Esophagus muscularis mucosa (tissue), 4 donors: Measurements from ENCODE around the gene NRGN. TPM values are rescaled to one million over a fixed set of nuclear protein-coding genes. Genes with fewer than 3 reads are reported as not detected.

Experiments used
- DNase-seq: peaks from one replicate; pipeline ENCODE4 v3.0.0-alpha.2; 2017; ENCODE audit errors: extremely low spot score
- H3K27ac ChIP-seq, 4 donors: fragments of 200-600 bp; sonication (generic); replicated peaks in 1 of 4; 1 replicate in 3 of 4; 2 replicates in 1 of 4; pipeline ENCODE4 v1.5.1; 2016 to 2019; ENCODE audit warnings: mild to moderate bottlenecking in 1 of 4
- H3K27me3 ChIP-seq, 4 donors: fragments of 200-600 bp; sonication (generic); one replicate each; pipeline versions ENCODE4 v1.5.1 to v1.6.0; 2016 to 2019
- H3K36me3 ChIP-seq, 4 donors: fragments of 200-600 bp; sonication (generic); one replicate each; pipeline ENCODE4 v1.5.1; 2016 to 2019
- H3K4me1 ChIP-seq, 4 donors: fragments of 200-600 bp; sonication (generic); one replicate each; pipeline ENCODE4 v1.5.1; 2016 to 2019
- H3K4me3 ChIP-seq, 4 donors: fragments of 200-600 bp; sonication (generic); 1 replicate in 2 of 4; 2 replicates in 2 of 4; pipeline ENCODE4 v1.5.1; 2016 to 2019; ENCODE audit warnings: mild to moderate bottlenecking in 4 of 4, moderate library complexity in 1 of 4
- H3K9me3 ChIP-seq, 4 donors: fragments of 200-600 bp; sonication (generic); 1 replicate in 3 of 4; 2 replicates in 1 of 4; pipeline ENCODE4 v1.5.1; 2016 to 2019
- CTCF ChIP-seq, 3 experiments: fragments of 200-600 bp in 2 of 3; fragments of 450-650 bp in 1 of 3; sonication (generic) in 2 of 3; IDR thresholded peaks; one replicate each; pipeline ENCODE4 v1.5.1; 2017 to 2019; ENCODE audit warnings: antibody characterized with exemption in 3 of 3, mild to moderate bottlenecking in 2 of 3, moderate library complexity in 1 of 3
- EP300 ChIP-seq: sonication (generic); formaldehyde crosslinking; IDR thresholded peaks from one replicate; pipeline ENCODE4 v1.6.1; 2017; ENCODE audit warnings: antibody characterized with exemption
- POLR2A ChIP-seq: fragments of 450-650 bp; IDR thresholded peaks from one replicate; pipeline ENCODE4 v1.6.1; 2017; ENCODE audit warnings: antibody characterized with exemption, moderate library complexity, mild to moderate bottlenecking, low read depth
- POLR2AphosphoS5 ChIP-seq, 2 donors: sonication (generic); formaldehyde crosslinking; IDR thresholded peaks; one replicate each; pipeline ENCODE4 v1.6.1; 2017; ENCODE audit warnings: antibody characterized with exemption in 2 of 2
- WGBS: methylation state at CpG from one replicate; pipeline ENCODE4 v1.1.5; 2018; 5-methylcytosine and 5-hydroxymethylcytosine counted together
- intact Hi-C: fragments of 100-400 bp; cut with DNase I; formaldehyde crosslinking; loops from one replicate; pipeline ENCODE4 v1.15.1; 2023
- total RNA-seq, 4 donors: library from RNA; depleted of rRNA; stranded (reverse); fragments of >200 nt; gene quantifications; one replicate each; pipeline versions ENCODE4 v1.1.0 to v1.2.1, GENCODE V29; 2016

Gene NRGN
- total RNA-seq, 4 donors from 2014 or later = 1.4 to 2.3 (median 1.6) TPM

GRCh38 chr11:124761301-124762104 is 21.8 kb downstream of the NRGN start:
- intact Hi-C loops = loop anchor here (5.0 kb wide), 2 partner anchors 36 to 76 kb away; no protein-coding TSS in a partner anchor

GRCh38 chr11:124762105-124762623 is 22.4 kb downstream of the NRGN start, which contains the start of gene ESAM:
Gene ESAM (minus strand): TSS chr11:124762290. CDS start chr11:124762154, 136 bp downstream.
- Histone ChIP-seq H3K4me1 (peaks cover 33 to 60% (median 49%) of the 10 kb centered on the region in 4 donors), H3K27me3 (peaks cover 5 to 60% (median 46%) of the 10 kb centered on the region in 4 donors), H3K4me3 (peak within 1 kb of the TSS; percentile 52 to 65 (median 54)), H3K36me3 (peaks cover 5 to 35% (median 13%) of the 10 kb centered on the region in 4 donors), H3K9me3 (no peaks in the 10 kb centered on the region), H3K27ac (peak within 1 kb of the TSS; percentile 69 to 82 (median 82))
- peak; percentile 86 for DNase-seq
- WGBS = under 1% methylated on average over 35 of the region's 55 CpGs
- no peak for TF ChIP-seq CTCF (IDR thresholded peaks at IDR 0.05)
- TF ChIP-seq POLR2AphosphoS5 (IDR thresholded peaks at IDR 0.05) = peak in 1 of 2 donors; percentile 85
- TF ChIP-seq POLR2A = peak; percentile 19
- no peak for TF ChIP-seq EP300
- intact Hi-C loops = loop anchor here (5.0 kb wide), 2 partner anchors 35 to 75 kb away; no protein-coding TSS in a partner anchor

More at GRCh38 chr11:124761301-124762104, 21.8 kb downstream of the NRGN start:
- H3K27me3 ChIP-seq = peaks cover 5 to 66% (median 52%) of the 10 kb centered on the region in 4 donors
- H3K36me3 ChIP-seq = peaks cover 0 to 35% (median 6%) of the 10 kb centered on the region in 4 donors
- peaks cover 38 to 60% (median 49%) of the 10 kb centered on the region in 4 donors for H3K4me1 ChIP-seq
- WGBS = 34% methylated on average over 16 of the region's 25 CpGs
- peak overlapping the region; percentile 52 to 65 (median 54) for H3K4me3 ChIP-seq
- peak overlapping the region; percentile 69 to 82 (median 82) for H3K27ac ChIP-seq
- no peak for TF ChIP-seq POLR2AphosphoS5 (IDR thresholded peaks at IDR 0.05)
- TF ChIP-seq EP300 = no peak
- TF ChIP-seq CTCF (IDR thresholded peaks at IDR 0.05) = no peak
- TF ChIP-seq POLR2A = no peak
- DNase-seq = peak; percentile 45
- no peaks in the 10 kb centered on the region for H3K9me3 ChIP-seq

- no peaks in the 10 kb centered on the region for H3K9me3 ChIP-seq
- TF ChIP-seq EP300 (no peak), POLR2AphosphoS5 (IDR thresholded peaks at IDR 0.05) (no peak), POLR2A (no peak), CTCF (IDR thresholded peaks at IDR 0.05) (no peak)
- peaks cover 10 to 39% (median 17%) of the 10 kb centered on the region in 4 donors for H3K36me3 ChIP-seq
- 0% methylated on average over 5 of the region's 45 CpGs for WGBS
- H3K4me1 ChIP-seq = peaks cover 32 to 60% (median 48%) of the 10 kb centered on the region in 4 donors
- intact Hi-C loops = loop anchor here (1.0 to 5.0 kb wide), 3 partner anchors 35 to 93 kb away; no protein-coding TSS in a partner anchor
- peaks cover 5 to 55% (median 43%) of the 10 kb centered on the region in 4 donors for H3K27me3 ChIP-seq
- peak overlapping the region; percentile 52 to 65 (median 54) for H3K4me3 ChIP-seq
- H3K27ac ChIP-seq = peak overlapping the region; percentile 69 to 82 (median 82)
- DNase-seq = no peak
These were observed 22.9 kb downstream of the NRGN start for GRCh38 chr11:124762624-124763155.

GRCh38 chr11:124763156-124763947 is 23.6 kb downstream of the NRGN start:
- Histone ChIP-seq H3K4me3 (peak overlapping the region; percentile 52 to 65 (median 54)), H3K36me3 (peaks cover 11 to 44% (median 21%) of the 10 kb centered on the region in 4 donors), H3K9me3 (no peaks in the 10 kb centered on the region), H3K27me3 (peaks cover 5 to 48% (median 38%) of the 10 kb centered on the region in 4 donors), H3K27ac (peak overlapping the region; percentile 69 to 82 (median 82)), H3K4me1 (peaks cover 26 to 53% (median 43%) of the 10 kb centered on the region in 4 donors)
- intact Hi-C loops = loop anchor here (1.0 to 5.0 kb wide), 3 partner anchors 34 to 94 kb away; no protein-coding TSS in a partner anchor
- 5% methylated on average over 21 of the region's 21 CpGs for WGBS
- DNase-seq = peak; percentile 93
- TF ChIP-seq POLR2AphosphoS5 (IDR thresholded peaks at IDR 0.05) = peak; percentile 5 to 29
- no peak for TF ChIP-seq EP300
- TF ChIP-seq CTCF (IDR thresholded peaks at IDR 0.05) = peak; percentile 60 to 76 (median 63)
- TF ChIP-seq POLR2A = no peak
